CD4-positive, alpha-beta T cell (primary cell): ENCODE data around the gene MRPS7. TPM values are rescaled to one million over a fixed set of nuclear protein-coding genes. Genes with fewer than 3 reads are reported as not detected.
A peak's percentile ranks its signal among the peaks of the same experiment; 100 is the strongest.

Experiments used
- ATAC-seq: fragments of 200-7000 bp; cut with Tn5 transposase; one replicate; pipeline ENCODE4 v1.10.0; 2022; ENCODE audit warnings: mild to moderate bottlenecking; ENCODE audit not compliant: poor library complexity
- CTCF ChIA-PET: fragments of 350-600 bp; sonication (Branson Sonifier 250); formaldehyde crosslinking; loops from one replicate; lab custom pipeline; 2021; ENCODE audit warnings: antibody characterized with exemption, inconsistent platforms; lab: Charles Lee
- POLR2A ChIA-PET: fragments of 350-600 bp; sonication (Branson Sonifier 250); formaldehyde crosslinking; loops from one replicate; lab custom pipeline; 2021; ENCODE audit warnings: antibody characterized with exemption, inconsistent platforms; lab: Charles Lee
- DNase-seq, 14 experiments: peaks; one replicate each; pipeline ENCODE4 v3.0.0-alpha.2; 2013 to 2020; ENCODE audit warnings: mixed read lengths in 2 of 14
- H3K27ac ChIP-seq, 2 donors: one replicate each; pipeline versions ENCODE4 v1.5.1 to v1.7.0; 2013; ENCODE audit warnings: low read length in 2 of 2, low read depth in 1 of 2, mild to moderate bottlenecking in 1 of 2
- H3K27me3 ChIP-seq, 2 experiments: 1 replicate in 1 of 2; 2 replicates in 1 of 2; pipeline versions ENCODE4 v1.6.1 to v1.7.0; 2013; ENCODE audit warnings: low read length in 2 of 2, control low read depth in 1 of 2, mild to moderate bottlenecking in 1 of 2, moderate library complexity in 1 of 2; ENCODE audit not compliant: insufficient read depth in 2 of 2, control insufficient read depth in 1 of 2
- H3K36me3 ChIP-seq: one replicate; pipeline ENCODE4 v1.6.1; 2013; ENCODE audit warnings: low read length, control low read depth; ENCODE audit not compliant: insufficient read depth
- H3K4me1 ChIP-seq: one replicate; pipeline ENCODE4 v1.6.1; 2013; ENCODE audit warnings: low read length, control low read depth; ENCODE audit not compliant: insufficient read depth
- H3K4me3 ChIP-seq: one replicate; pipeline ENCODE4 v1.5.1; 2013; ENCODE audit warnings: mild to moderate bottlenecking, low read length, moderate library complexity
- H3K9me3 ChIP-seq, 2 experiments: 1 replicate in 1 of 2; 2 replicates in 1 of 2; pipeline versions ENCODE4 v1.6.1 to v1.7.0; 2013; ENCODE audit warnings: low read length in 2 of 2, mild to moderate bottlenecking in 2 of 2, control low read depth in 1 of 2, moderate library complexity in 1 of 2; ENCODE audit not compliant: control insufficient read depth in 1 of 2, insufficient read depth in 1 of 2
- H3K27ac Mint-ChIP-seq: one replicate; pipeline ENCODE4 v1.8.0; 2020; ENCODE audit warnings: mixed read lengths
- H3K27me3 Mint-ChIP-seq: one replicate; pipeline ENCODE4 v1.8.0; 2021; ENCODE audit warnings: mixed read lengths
- H3K36me3 Mint-ChIP-seq: one replicate; pipeline ENCODE4 v1.8.0; 2021; ENCODE audit warnings: low read depth, mixed read lengths
- H3K4me1 Mint-ChIP-seq: one replicate; pipeline ENCODE4 v1.8.0; 2021; ENCODE audit warnings: low read depth, mixed read lengths
- H3K4me3 Mint-ChIP-seq: one replicate; pipeline ENCODE4 v1.8.0; 2020; ENCODE audit warnings: mild to moderate bottlenecking, mixed read lengths
- H3K9me3 Mint-ChIP-seq: one replicate; pipeline ENCODE4 v1.8.0; 2020; ENCODE audit warnings: mixed read lengths
- intact Hi-C, 2 experiments: fragments of 100-400 bp; cut with DNase I in 1 of 2; cut with micrococcal nuclease in 1 of 2; formaldehyde crosslinking; loops; one replicate each; pipeline versions ENCODE4 v1.15.1 to v1.9.0; 2023 to 2025; cut with DNase I, micrococcal nuclease
- total RNA-seq, 174 experiments: library from RNA in 2 of 174; stranded (reverse) in 2 of 174; gene quantifications; one replicate each; pipeline ENCODE4 v1.2.3 and lab custom pipeline; 2021 to 2026
- TF ChIP-seq, protein P1 (sequence below): fragments of 200-600 bp; IDR thresholded peaks from one replicate; pipeline ENCODE4 v1.8.0; 2022; ENCODE audit warnings: antibody characterized with exemption, mild to moderate bottlenecking

The MRPS7 gene
- total RNA-seq, 2 experiments from 2014 or later, result 33.2 to 35.2 TPM

GRCh38 chr17:75260641-75261335 lies 891 bp upstream of the MRPS7 start:
- ChIA-PET POLR2A (interaction anchor here (0.6 to 4.3 kb wide), 21 partner anchors 10 to 594 kb away, joined by 3 to 141 read pairs (median 6); partner anchors contain the start of genes FDXR, GRB2, MIF4GD and MRPL58), CTCF (interaction anchor here (0.6 to 4.1 kb wide), 11 partner anchors 9 to 366 kb away, joined by 3 to 83 read pairs (median 4); partner anchors contain the start of genes MIF4GD, MRPL58 and SLC25A19)
- H3K4me1 Mint-ChIP-seq, result peaks cover 65% of the 10 kb centered on the region
- Histone ChIP-seq H3K9me3 (no peaks in the 10 kb centered on the region), H3K36me3 (peaks cover 27% of the 10 kb centered on the region), H3K27ac (peak overlapping the region; percentile 94 to 96), H3K4me3 (peak overlapping the region; percentile 90), H3K4me1 (peaks cover 35% of the 10 kb centered on the region), H3K27me3 (no peaks in the 10 kb centered on the region)
- TF ChIP-seq, protein P1, sequence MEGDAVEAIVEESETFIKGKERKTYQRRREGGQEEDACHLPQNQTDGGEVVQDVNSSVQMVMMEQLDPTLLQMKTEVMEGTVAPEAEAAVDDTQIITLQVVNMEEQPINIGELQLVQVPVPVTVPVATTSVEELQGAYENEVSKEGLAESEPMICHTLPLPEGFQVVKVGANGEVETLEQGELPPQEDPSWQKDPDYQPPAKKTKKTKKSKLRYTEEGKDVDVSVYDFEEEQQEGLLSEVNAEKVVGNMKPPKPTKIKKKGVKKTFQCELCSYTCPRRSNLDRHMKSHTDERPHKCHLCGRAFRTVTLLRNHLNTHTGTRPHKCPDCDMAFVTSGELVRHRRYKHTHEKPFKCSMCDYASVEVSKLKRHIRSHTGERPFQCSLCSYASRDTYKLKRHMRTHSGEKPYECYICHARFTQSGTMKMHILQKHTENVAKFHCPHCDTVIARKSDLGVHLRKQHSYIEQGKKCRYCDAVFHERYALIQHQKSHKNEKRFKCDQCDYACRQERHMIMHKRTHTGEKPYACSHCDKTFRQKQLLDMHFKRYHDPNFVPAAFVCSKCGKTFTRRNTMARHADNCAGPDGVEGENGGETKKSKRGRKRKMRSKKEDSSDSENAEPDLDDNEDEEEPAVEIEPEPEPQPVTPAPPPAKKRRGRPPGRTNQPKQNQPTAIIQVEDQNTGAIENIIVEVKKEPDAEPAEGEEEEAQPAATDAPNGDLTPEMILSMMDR, result no peak
- H3K27ac Mint-ChIP-seq, result peak overlapping the region; percentile 100
- peak; percentile 30 for ATAC-seq
- intact Hi-C loops, result loop anchor here (1.0 to 10.0 kb wide), 8 partner anchors 10 to 494 kb away; partner anchors contain the start of genes FDXR (in 1 of the 2), GRB2 (in 1 of the 2) and SLC25A19 (in 1 of the 2)
- peaks cover 41% of the 10 kb centered on the region for H3K36me3 Mint-ChIP-seq
- peak in 5 of 14 experiments; percentile 28 to 79 (median 46) for DNase-seq
- peak overlapping the region; percentile 100 for H3K4me3 Mint-ChIP-seq
- no peaks in the 10 kb centered on the region for H3K9me3 Mint-ChIP-seq
- no peaks in the 10 kb centered on the region for H3K27me3 Mint-ChIP-seq

GRCh38 chr17:75262112-75262606 lies 480 bp downstream of the MRPS7 start:
- Mint-ChIP-seq H3K27me3 (no peaks in the 10 kb centered on the region), H3K4me3 (peak overlapping the region; percentile 100), H3K9me3 (no peaks in the 10 kb centered on the region), H3K36me3 (peaks cover 54% of the 10 kb centered on the region), H3K27ac (peak overlapping the region; percentile 100), H3K4me1 (peaks cover 51% of the 10 kb centered on the region)
- Histone ChIP-seq H3K36me3 (peaks cover 40% of the 10 kb centered on the region), H3K27ac (peak overlapping the region; percentile 94 to 96), H3K4me1 (peaks cover 35% of the 10 kb centered on the region), H3K9me3 (no peaks in the 10 kb centered on the region), H3K27me3 (no peaks in the 10 kb centered on the region), H3K4me3 (peak overlapping the region; percentile 90)
- ChIA-PET POLR2A (interaction anchor here (0.6 to 4.3 kb wide), 27 partner anchors 9 to 1092 kb away, joined by 3 to 141 read pairs (median 4); partner anchors contain the start of genes GRB2, MIF4GD, MRPL58 and NT5C), CTCF (interaction anchor here (0.6 to 4.1 kb wide), 6 partner anchors 9 to 150 kb away, joined by 3 to 83 read pairs (median 17); partner anchors contain the start of genes MIF4GD and SLC25A19)
- ATAC-seq (no peak), DNase-seq (peak in 1 of 14 experiments; percentile 18)
- TF ChIP-seq, protein P1, result no peak
- intact Hi-C loops, result loop anchor here in 1 of 2 experiments (5.0 to 10.0 kb wide), 2 partner anchors 390 to 493 kb away; partner anchors contain the start of gene FDXR

DNA sequence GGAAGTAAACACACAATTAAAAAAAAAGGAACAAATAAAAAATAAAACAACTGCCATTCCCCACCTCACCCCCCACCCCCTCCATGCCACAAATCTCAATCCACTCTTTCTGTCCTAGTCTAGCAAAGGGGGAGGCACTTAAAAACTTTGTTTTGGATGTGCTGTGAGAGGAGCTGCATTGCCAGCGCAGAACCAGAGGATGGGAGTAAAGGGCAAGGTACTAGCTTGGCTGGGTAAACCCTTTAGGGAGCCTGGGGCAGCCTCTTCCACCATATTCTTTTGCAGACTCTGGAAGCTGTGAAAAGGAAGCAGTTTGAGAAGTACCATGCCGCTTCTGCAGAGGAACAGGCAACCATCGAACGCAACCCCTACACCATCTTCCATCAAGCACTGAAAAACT lies 1.4 kb downstream of the MRPS7 start:
- H3K27me3 Mint-ChIP-seq, result no peaks in the 10 kb centered on the region
- H3K9me3 ChIP-seq, result no peaks in the 10 kb centered on the region
- no peak overlapping the region for H3K4me3 ChIP-seq
- TF ChIP-seq, protein P1, result no peak
- ATAC-seq (no peak), DNase-seq (no peak)
- H3K9me3 Mint-ChIP-seq, result no peaks in the 10 kb centered on the region
- intact Hi-C loops, result loop anchor here in 1 of 2 experiments (5.0 to 10.0 kb wide), 2 partner anchors 391 to 492 kb away; partner anchors contain the start of gene FDXR
- H3K27me3 ChIP-seq, result no peaks in the 10 kb centered on the region
- peak overlapping the region; percentile 100 for H3K27ac Mint-ChIP-seq
- H3K4me3 Mint-ChIP-seq, result peak overlapping the region; percentile 100
- peaks cover 39% of the 10 kb centered on the region for H3K4me1 ChIP-seq
- peaks cover 42% of the 10 kb centered on the region for H3K4me1 Mint-ChIP-seq
- H3K36me3 ChIP-seq, result peaks cover 43% of the 10 kb centered on the region
- H3K36me3 Mint-ChIP-seq, result peaks cover 60% of the 10 kb centered on the region
- ChIA-PET CTCF (interaction anchor here (1.0 to 4.1 kb wide), 4 partner anchors 8 to 149 kb away, joined by 3 to 83 read pairs (median 22); partner anchors contain the start of gene MIF4GD), POLR2A (interaction anchor here (0.9 to 4.3 kb wide), 6 partner anchors 8 to 517 kb away, joined by 3 to 141 read pairs (median 4); partner anchors contain the start of genes MIF4GD, SLC25A19 and SUMO2)
- no peak overlapping the region for H3K27ac ChIP-seq
